ENCODE results near the gene TRPV3.

DNA sequence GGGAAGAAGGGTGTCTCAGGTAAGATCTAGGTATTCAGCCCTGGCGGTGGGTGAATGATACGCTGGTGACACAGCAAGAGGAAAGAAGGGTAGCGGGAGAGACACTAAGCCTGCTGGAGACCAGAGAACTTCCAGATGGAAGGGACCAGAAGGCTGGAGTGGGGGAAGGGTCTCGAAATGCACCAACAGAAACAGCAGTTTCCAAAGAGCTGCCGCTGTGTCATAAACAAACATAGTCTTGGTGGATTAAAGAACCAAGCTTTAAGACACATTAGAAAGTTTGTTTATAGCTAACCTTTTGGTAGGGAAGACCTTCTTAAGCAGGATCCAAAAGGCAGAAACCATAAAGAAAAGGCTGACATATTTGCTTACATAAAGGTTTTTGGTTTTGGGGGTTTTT is 20.9 kb downstream of the TRPV3 start:
- TF ChIP-seq, protein P1, sequence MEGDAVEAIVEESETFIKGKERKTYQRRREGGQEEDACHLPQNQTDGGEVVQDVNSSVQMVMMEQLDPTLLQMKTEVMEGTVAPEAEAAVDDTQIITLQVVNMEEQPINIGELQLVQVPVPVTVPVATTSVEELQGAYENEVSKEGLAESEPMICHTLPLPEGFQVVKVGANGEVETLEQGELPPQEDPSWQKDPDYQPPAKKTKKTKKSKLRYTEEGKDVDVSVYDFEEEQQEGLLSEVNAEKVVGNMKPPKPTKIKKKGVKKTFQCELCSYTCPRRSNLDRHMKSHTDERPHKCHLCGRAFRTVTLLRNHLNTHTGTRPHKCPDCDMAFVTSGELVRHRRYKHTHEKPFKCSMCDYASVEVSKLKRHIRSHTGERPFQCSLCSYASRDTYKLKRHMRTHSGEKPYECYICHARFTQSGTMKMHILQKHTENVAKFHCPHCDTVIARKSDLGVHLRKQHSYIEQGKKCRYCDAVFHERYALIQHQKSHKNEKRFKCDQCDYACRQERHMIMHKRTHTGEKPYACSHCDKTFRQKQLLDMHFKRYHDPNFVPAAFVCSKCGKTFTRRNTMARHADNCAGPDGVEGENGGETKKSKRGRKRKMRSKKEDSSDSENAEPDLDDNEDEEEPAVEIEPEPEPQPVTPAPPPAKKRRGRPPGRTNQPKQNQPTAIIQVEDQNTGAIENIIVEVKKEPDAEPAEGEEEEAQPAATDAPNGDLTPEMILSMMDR (IDR thresholded peaks at IDR 0.05; ENCODE audit: insufficient read depth, low read depth, low read length) = no peak
- no peak for TF ChIP-seq EZH2 (IDR thresholded peaks at IDR 0.05; ENCODE audit: insufficient read depth, low read length)

Measured in astrocyte (in vitro differentiated cells and primary cell).